KG1 (cell line): ENCODE data around the gene YPEL4.
"Not testable (repeated sequence)": the region's sequence is repeated elsewhere in the genome, so short reads cannot be mapped to it uniquely, and the experiment has no call there.

Experiments used
- DNase-seq: peaks from one replicate; lab custom pipeline; 2025; lab: John Stamatoyannopoulos, UW

Gene YPEL4, protein sequence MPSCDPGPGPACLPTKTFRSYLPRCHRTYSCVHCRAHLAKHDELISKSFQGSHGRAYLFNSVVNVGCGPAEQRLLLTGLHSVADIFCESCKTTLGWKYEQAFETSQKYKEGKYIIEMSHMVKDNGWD

GRCh38 chr11:57649826-57650738, at the start of gene YPEL4:
Gene YPEL4 (minus strand): TSS chr11:57649912. CDS start chr11:57647107, 2,805 bp downstream.
- no peak for DNase-seq

- DNase-seq = no peak
These were observed 49.2 kb upstream of the YPEL4 start for GRCh38 chr11:57698843-57699365.

GRCh38 chr11:57690474-57690873, 40.8 kb upstream of the YPEL4 start:
- DNase-seq = not testable (repeated sequence)

DNA sequence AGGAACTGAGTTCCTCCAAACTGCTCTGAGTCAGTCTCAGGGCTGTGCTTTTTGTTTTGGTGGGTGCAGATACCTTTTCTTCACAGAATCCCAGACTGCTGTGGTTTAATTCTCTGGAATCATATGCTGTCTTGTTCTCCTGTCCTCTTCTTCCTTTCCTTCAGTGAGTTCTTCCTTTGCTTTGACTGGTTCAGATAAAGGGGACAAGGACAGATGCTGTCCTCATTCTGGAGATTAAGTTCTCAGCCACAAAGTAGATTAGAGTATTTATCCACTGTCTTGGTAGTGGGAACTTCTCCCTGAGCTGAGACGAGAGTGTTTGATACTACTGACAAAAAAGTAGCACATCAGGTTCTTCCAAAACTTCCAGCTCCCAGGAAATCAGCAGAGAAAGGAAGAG, 31.5 kb upstream of the YPEL4 start:
- no peak for DNase-seq

- no peak for DNase-seq
These were observed 30.8 kb upstream of the YPEL4 start for GRCh38 chr11:57680552-57680874.

GRCh38 chr11:57679396-57679795, 29.7 kb upstream of the YPEL4 start:
- no peak for DNase-seq

DNA sequence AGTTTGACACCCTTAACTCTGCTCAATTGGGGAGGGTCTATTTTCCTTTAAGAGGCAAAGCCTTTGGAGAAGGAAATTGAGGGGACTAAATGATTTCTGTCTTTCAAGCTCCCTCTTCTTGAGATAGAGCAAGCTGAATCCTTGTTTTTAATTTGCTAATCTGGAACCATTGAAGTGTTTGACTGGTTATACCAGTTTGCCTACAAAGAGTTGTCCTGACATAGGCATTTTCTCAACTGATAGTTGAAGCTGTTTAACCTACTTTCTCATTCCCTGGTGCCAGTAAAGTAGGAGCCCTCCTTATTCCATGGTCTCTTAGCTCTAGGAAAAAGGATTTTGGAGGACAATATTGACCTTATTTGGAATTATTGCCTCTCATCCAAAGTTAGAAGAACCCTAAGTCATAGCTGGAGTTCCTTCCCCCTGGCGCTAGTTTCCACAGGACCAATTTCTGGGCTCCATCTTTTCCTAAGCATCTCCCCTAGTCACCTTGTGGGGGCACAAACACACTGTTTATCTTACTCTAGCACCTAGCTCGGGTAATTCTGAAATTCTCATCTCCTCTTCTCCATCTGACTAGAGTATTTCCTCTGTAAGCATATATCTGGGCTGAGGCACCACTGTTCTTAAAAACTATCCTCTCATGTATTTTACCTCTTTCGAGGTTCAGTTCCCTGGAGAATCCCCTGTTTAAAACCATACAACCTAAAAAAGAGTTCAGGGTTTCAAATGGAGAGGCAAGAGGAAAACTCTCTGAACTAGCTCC, 25.6 kb upstream of the YPEL4 start:
- no peak for DNase-seq

DNA sequence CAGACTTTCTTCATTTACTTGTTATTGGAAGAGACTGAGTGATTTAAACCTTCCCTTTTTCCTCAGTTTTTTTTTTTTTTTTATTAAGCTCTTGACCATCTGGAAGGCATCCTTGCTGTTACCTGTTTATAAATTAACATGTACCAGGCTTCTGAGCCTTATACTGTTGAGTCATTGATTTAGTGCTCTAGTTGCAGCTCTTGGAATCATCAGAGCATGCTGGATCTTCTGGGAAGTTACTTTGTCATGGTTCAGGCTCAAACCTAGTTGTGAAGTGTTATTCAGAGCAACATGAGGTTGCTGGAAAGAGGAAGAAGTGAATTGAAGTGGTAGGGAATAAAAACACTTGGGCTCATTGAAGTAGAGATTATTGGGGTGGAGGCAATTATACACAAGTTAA, 24.5 kb upstream of the YPEL4 start:
- no peak for DNase-seq

DNA sequence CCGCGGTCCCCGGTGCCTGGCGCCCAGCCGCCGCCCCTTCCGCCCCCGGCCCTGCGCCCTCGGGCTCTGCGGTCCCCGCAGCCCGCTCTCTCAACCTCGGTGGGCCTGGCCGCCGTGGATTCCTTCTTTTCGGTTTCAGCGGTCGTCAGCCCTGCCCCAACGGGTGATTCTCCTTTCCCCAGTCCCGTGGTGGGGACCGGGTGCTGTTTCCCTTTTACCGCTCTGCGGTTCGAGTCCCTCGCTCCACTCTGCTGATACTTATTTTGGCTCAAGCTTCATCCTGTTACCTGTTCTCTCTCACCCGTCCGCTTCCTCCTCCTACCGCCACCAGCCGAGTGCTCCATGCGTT, 18.7 kb upstream of the YPEL4 start:
- peak; percentile 39 for DNase-seq

DNA sequence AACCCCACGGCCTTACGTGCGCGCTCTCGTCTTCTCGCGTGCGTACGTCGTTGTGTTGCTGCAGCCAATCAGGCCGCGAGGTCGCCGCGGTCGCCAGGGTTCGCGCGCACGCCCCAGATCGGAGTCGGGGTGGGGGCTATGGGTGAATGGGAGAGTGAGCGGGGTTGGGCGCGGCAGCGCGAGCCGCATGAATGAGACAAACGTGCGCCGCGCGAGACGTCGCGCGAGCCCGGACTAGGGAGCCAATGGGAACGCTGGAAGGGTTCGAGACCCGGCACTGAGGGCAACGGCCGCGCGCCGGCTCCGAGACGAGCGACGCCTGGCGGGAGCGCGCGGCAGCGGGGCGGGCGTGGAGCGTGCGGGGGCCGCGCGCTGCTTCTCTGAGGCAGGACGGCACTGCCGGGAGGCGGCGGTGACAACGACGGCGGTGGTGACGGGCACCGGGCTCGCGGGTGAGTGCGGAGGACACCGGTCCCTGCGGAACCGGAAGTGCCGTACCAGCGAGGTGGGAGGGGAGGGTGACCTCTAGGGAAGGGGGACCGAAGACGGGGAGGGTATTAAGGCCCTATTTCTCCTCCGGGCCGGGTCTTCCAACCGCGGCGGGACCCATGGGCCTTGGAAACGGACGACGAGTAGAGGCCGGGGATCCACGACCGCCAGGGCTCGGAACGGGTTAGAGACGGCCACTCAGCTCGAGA, 18.2 kb upstream of the YPEL4 start, which contains the start of gene ZDHHC5:
TSS of gene ZDHHC5 (plus strand) at position 379 of the 698 bp plus-strand sequence. CDS start 4,977 bp downstream, outside the sequence.
- DNase-seq = peak; percentile 100

DNA sequence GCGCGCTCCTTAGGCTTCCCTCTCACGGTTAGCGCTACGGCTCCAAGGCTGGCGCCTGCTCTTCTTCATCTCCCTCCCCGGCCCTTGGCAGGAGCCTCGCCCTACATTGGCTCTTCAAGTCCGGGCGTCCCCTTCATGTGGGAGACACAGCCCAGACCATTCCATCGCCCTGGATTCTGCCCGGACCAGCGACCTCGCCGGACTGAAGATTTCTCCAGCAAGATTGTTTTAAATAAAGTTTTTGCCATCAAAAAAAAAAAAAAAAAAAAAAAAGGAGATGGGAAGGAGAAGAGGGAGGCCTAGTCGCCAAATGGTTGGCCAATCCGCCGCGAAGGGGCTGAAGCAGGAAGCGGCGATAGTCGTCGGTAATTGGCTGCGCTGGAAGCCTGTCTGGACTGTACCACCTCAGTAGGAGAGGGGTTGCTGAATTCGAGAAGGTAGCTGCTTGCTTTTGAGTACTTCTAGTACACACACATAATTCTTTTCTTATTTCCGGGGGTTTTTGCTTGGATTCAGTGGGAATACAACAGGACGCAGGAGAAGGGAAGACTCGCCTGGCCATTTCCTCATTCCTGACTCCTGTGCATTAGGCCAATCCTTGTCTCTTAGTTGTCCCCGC, 17.5 kb upstream of the YPEL4 start:
- peak; percentile 100 for DNase-seq

DNA sequence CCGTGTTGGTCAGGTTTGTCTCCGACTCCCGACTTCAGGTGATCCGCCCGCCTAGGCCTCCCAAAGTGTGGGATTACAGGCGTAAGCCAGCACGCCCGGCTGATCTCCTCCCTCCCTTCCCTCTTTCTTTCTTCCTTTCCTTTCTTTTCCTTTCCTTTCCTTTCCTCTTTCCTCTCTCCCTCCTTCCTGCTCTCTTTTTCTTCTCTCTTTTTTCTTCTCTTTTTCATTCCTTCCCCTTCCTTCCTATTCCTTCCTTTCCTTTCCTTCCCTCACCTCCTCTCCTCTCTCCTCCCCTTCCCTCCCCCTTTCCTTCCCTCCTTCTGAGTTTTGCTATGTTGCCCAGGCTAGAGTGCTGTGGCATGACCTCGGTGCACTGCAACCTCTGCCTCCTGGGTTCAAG, 14.3 kb upstream of the YPEL4 start:
- no peak for DNase-seq

DNA sequence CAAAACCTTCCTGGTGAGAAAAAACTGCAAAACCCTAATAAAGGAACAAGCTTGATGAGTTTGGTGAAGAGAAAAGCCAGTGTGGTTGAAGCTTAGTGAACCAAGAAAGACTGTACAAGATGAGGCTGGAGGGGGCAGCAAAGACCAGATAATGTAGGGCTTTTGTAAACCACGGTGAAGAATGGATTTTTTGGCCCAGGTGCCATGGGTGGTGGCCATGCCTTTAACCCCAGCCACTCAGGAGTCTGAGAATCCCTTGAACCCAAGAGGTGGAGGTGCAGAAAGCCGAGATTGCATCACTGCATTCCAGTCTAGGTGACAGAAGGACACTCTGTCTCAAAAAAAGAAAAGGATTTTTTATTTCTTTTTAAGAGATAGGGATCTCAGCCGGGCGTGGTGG, 13.2 kb upstream of the YPEL4 start:
- no peak for DNase-seq

DNA sequence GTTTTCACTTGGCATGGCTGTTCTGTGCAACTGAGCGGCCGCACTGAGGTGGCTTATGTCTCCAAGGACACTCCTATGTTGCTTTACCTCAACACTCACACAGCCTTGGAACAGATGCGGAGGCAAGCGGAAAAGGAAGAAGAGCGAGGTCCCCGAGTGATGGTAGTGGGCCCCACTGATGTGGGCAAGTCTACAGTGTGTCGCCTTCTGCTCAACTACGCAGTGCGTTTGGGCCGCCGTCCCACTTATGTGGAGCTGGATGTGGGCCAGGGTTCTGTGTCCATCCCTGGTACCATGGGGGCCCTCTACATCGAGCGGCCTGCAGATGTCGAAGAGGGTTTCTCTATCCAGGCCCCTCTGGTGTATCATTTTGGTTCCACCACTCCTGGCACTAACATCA, 10.0 kb upstream of the YPEL4 start:
- DNase-seq = no peak

DNA sequence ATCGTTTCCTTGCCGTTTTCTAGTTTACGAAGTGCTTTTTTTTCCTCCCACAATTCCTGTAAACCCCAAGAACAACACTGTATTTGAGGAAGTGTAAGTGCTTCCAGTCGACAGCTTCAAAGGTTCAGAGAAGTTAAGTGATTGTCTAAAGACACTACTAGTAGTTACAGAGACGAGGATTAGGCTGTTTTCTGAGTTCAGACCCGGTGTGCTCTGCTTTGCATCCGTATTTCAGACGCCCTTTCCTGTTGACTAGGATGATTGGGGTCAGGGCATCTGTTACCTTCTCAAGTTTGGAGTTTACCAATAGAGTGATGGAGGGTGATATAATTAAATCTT, 8.3 kb upstream of the YPEL4 start:
- no peak for DNase-seq

DNA sequence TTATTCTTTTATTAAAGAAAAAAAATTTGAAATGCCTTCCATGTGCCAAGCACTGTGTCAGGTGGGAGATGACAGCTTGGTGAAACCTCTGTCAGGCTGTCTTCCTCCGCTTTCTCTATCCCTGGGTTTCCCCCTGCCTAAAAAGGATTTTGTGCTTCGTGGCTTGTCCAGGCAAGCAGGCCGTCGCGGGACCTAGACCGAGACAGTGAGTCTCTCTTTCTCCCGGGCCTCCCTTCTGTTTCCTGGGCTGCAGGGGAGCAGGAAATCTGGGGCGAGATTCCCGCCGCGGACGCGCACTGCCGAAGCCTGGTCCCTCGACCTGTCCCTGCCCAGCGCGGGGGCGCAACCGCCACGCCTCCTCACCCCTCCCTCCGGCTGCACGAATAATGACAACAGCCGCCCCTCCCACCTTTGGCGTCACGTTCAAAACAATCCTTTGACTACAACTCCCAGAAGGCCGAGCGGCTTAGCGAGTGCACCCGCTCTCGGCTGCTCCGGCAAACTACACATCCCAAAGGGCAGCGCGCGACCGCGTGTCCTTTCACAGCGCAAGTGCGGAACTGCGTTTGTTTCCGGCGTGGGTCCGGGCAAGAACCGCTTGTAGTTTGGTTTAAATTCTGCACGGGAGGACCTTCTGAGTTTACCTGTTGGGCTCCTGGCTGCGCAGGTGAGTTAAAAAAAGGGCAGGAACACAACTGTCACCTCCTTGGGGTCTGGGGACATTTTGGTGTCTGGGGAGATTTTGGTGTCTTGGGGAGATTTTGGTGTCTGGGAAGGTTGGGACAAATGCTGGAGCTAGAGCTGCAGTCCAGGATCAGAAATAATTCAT, 7.7 kb upstream of the YPEL4 start, which contains the start of gene CLP1:
TSS of gene CLP1 (plus strand) at position 569 of the 829 bp plus-strand sequence. CDS start 1,715 bp downstream, outside the sequence.
- peak; percentile 99 for DNase-seq

GRCh38 chr11:57656885-57657193, 7.1 kb upstream of the YPEL4 start:
- no peak for DNase-seq

GRCh38 chr11:57653163-57653562, 3.5 kb upstream of the YPEL4 start:
- peak; percentile 29 for DNase-seq

- no peak for DNase-seq
These were observed 3.0 kb upstream of the YPEL4 start for GRCh38 chr11:57652662-57653061.

GRCh38 chr11:57652230-57652629, 2.5 kb upstream of the YPEL4 start:
- DNase-seq = not testable (repeated sequence)

DNA sequence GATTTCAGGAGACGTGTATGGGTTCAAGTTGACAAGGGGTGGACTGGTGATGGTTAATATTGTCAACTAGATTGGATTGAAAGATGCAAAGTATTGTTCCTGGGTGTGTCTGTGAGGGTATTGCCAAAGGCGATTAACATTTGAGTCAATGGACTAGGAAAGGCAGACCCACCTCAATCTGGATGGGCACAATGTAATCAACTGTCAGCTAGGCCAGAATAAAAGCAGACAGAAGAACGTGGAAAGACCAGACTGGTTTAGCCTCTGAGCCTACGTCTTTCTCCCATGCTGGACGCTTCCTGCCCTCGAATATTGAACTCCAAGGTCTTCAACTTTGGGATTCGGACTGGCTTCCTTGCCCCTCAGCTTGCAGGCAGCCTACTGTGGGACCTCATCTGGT, 1.7 kb upstream of the YPEL4 start:
- no peak for DNase-seq
